SIG-M5 treated with dmso at 0.1 percent for 504 hours (cell line): ENCODE results near the gene SLC25A34.

Experiments
- DNase-seq: peaks from one replicate; lab custom pipeline; 2025; ENCODE audit not compliant: unreplicated experiment; lab: John Stamatoyannopoulos, UW

Gene SLC25A34

GRCh38 chr1:15714406-15715136, 21.5 kb upstream of the SLC25A34 start:
- DNase-seq, result no peak

GRCh38 chr1:15717418-15718125, 18.5 kb upstream of the SLC25A34 start:
- DNase-seq, result no peak

GRCh38 chr1:15718199-15718601, 17.9 kb upstream of the SLC25A34 start:
- DNase-seq, result no peak

- no peak for DNase-seq
Measured at GRCh38 chr1:15719381-15720120, 16.5 kb upstream of the SLC25A34 start.

GRCh38 chr1:15720861-15721260, 15.2 kb upstream of the SLC25A34 start:
- no peak for DNase-seq

- no peak for DNase-seq
Measured at GRCh38 chr1:15722411-15722810, 13.6 kb upstream of the SLC25A34 start.

GRCh38 chr1:15722836-15723532, 13.1 kb upstream of the SLC25A34 start:
- no peak for DNase-seq

- DNase-seq, result no peak
Measured at GRCh38 chr1:15723631-15724246, 12.3 kb upstream of the SLC25A34 start.

- DNase-seq, result no peak
Measured at GRCh38 chr1:15724949-15725880, 10.8 kb upstream of the SLC25A34 start.

GRCh38 chr1:15726508-15726907, 9.6 kb upstream of the SLC25A34 start:
- no peak for DNase-seq

GRCh38 chr1:15727021-15727420, 9.0 kb upstream of the SLC25A34 start:
- DNase-seq, result no peak

GRCh38 chr1:15727424-15727823, 8.6 kb upstream of the SLC25A34 start:
- DNase-seq, result no peak

- DNase-seq, result no peak
Measured at GRCh38 chr1:15727866-15728534, 8.1 kb upstream of the SLC25A34 start.

GRCh38 chr1:15728937-15729657, 7.0 kb upstream of the SLC25A34 start:
- DNase-seq, result no peak

GRCh38 chr1:15730423-15730822, 5.6 kb upstream of the SLC25A34 start:
- no peak for DNase-seq

GRCh38 chr1:15730936-15731335, 5.1 kb upstream of the SLC25A34 start:
- DNase-seq, result no peak

GRCh38 chr1:15731735-15732685, 4.0 kb upstream of the SLC25A34 start:
- no peak for DNase-seq
